HL-60 (cell line): ENCODE results near the gene HAPLN1.

Source experiments
- GABPA ChIP-seq: IDR thresholded peaks from 2 replicates; pipeline ENCODE4 v1.6.1; 2012; ENCODE audit warnings: low read depth
- POLR2AphosphoS5 ChIP-seq: IDR thresholded peaks from 2 replicates; pipeline ENCODE4 v1.6.1; 2012; ENCODE audit warnings: low read depth
- TF ChIP-seq, protein P1 (sequence below): IDR thresholded peaks from one replicate; pipeline ENCODE4 v1.5.1; 2011; ENCODE audit warnings: low read length, control low read depth, inconsistent platforms; ENCODE audit not compliant: insufficient read depth

DNA sequence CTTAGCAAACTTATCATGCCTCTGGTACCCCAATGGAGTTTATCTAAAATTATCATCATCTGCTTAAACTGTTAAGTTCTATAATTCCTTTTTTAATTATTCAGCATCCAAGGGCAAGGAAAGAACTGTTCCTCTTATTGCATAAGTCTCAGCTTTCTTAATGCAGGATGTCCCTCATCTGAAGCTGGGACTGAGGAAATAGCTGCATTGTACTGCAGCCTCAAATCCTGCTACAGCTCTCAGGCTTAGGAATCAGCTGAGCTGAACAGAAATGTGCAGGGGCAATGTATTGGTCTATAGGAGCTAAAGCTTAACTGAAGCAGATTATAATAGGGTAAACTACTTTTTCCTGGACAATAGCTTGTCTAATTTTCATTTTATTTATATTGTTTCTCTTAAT is 48.0 kb downstream of the HAPLN1 start:
- TF ChIP-seq, protein P1, sequence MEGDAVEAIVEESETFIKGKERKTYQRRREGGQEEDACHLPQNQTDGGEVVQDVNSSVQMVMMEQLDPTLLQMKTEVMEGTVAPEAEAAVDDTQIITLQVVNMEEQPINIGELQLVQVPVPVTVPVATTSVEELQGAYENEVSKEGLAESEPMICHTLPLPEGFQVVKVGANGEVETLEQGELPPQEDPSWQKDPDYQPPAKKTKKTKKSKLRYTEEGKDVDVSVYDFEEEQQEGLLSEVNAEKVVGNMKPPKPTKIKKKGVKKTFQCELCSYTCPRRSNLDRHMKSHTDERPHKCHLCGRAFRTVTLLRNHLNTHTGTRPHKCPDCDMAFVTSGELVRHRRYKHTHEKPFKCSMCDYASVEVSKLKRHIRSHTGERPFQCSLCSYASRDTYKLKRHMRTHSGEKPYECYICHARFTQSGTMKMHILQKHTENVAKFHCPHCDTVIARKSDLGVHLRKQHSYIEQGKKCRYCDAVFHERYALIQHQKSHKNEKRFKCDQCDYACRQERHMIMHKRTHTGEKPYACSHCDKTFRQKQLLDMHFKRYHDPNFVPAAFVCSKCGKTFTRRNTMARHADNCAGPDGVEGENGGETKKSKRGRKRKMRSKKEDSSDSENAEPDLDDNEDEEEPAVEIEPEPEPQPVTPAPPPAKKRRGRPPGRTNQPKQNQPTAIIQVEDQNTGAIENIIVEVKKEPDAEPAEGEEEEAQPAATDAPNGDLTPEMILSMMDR, result no peak
- TF ChIP-seq POLR2AphosphoS5 (no peak), GABPA (no peak)
